ENCODE data around the gene RPRD1B.

- no peak for TF ChIP-seq CTCF (IDR thresholded peaks at IDR 0.05; ENCODE audit: low read depth, low read length)
- no peak for TF ChIP-seq EZH2phosphoT487 (IDR thresholded peaks at IDR 0.05; ENCODE audit: low read depth)
Measured at GRCh38 chr20:38109591-38110524, 76.3 kb downstream of the RPRD1B start.

All from OCI-LY3 (cell line).